HG03575 (cell line): ENCODE data around the gene ZNF37A.
A peak's percentile ranks its signal among the peaks of the same experiment; 100 is the strongest.
"Not testable (repeated sequence)": the region's sequence is repeated elsewhere in the genome, so short reads cannot be mapped to it uniquely, and the experiment has no call there.

Experiments
- ATAC-seq: cut with Tn5 transposase; IDR thresholded peaks from one replicate; pipeline ENCODE4 v1.9.1; 2021; ENCODE audit not compliant: unreplicated experiment, insufficient number of reproducible peaks, low FRiP score; ENCODE audit errors: extremely low read depth

ZNF37A gene

GRCh38 chr10:38094158-38094926 is at the start of gene ZNF37A:
Gene ZNF37A (plus strand): TSS chr10:38094337. CDS start chr10:38096618, 2,281 bp downstream.
- peak; percentile 99 for ATAC-seq

DNA sequence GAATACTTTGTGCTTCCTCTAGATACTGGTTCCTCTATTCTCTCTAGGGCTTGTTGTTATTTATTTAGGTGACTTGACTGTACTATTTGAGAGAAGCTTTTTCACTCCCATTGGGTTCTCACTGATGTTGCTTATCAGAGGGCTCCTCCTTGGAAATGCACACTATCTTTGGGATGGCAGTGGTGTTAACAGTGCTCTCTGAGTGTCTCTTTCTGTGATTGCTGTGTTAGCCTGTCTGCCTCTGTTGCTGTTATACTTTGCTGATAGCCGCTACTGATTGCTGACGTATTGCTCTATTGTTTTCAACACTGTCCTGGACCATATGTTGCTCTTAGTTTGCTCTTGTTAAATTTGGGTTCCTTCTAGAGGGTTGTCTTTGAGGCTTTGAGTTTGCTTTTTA is 49.0 kb upstream of the ZNF37A start:
- no peak for ATAC-seq

DNA sequence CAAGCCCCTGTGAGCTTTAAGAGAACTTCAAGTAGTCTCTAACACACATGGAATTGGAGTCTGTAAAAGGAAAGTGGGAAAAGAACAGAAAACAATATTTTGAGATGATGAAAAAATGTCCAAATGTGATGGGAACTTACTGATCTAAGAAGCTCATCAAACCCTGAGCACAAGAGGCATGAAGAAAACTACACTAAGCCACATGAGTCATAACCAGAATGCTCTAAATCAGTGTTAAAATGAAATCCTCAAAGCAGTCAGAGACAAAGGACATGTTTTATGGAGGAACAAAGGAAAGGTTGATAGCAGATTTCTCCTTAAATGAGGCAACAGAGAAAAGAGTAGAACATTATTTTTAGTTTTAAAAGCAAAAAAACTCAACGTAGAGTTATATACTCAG is 46.5 kb upstream of the ZNF37A start:
- no peak for ATAC-seq

GRCh38 chr10:38050212-38050611 is 43.9 kb upstream of the ZNF37A start:
- no peak for ATAC-seq

DNA sequence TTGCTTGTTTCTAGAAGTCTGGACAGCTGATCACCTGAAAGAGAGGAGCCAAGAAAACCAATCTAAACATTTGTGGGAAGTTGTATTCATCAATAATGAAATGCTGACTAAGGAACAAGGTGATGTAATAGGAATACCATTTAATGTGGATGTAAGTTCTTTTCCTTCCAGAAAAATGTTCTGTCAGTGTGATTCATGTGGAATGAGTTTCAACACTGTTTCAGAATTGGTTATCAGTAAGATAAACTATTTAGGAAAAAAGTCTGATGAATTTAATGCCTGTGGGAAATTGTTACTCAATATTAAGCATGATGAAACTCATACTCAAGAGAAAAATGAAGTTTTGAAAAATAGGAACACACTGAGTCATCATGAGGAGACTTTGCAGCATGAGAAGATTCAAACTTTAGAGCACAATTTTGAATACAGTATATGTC is 39.8 kb upstream of the ZNF37A start:
- no peak for ATAC-seq

DNA sequence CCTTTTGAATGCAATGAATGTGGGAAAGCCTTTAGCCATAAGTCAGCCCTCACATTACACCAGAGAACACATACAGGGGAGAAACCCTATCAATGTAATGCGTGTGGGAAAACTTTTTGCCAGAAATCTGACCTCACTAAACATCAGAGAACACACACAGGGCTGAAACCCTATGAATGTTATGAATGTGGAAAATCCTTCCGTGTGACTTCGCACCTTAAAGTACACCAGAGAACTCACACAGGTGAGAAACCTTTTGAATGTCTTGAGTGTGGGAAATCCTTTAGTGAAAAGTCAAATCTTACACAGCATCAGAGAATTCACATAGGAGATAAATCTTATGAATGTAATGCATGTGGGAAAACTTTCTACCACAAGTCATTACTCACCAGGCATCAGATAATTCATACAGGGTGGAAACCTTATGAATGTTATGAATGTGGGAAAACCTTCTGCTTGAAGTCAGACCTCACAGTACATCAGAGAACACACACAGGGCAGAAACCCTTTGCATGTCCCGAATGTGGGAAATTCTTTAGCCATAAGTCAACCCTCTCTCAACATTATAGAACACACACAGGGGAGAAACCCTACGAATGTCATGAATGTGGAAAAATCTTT is 38.8 kb upstream of the ZNF37A start:
- ATAC-seq = not testable (repeated sequence)

- not testable (repeated sequence) for ATAC-seq
These were observed 24.5 kb upstream of the ZNF37A start for GRCh38 chr10:38069663-38070062.

DNA sequence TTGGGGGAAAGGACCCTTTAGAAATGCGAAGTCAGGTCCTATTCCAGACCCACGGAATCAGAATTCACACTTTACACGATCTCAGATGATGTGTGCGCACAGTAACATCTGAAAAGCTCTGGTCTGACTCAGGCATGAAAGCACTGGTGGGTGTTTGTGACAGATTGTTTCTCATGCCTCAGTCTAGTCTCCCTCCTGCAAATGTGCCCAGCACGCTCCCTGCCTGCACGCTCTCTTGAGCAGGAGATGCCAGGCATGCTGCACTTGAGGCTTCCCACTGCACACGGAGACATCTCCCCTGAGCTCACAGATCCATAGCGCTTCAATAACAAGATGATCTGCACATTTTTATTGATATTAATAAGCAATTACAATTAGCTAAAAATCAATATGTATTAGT is 23.6 kb upstream of the ZNF37A start:
- ATAC-seq = no peak

GRCh38 chr10:38072552-38072951 is 21.6 kb upstream of the ZNF37A start:
- ATAC-seq = no peak

DNA sequence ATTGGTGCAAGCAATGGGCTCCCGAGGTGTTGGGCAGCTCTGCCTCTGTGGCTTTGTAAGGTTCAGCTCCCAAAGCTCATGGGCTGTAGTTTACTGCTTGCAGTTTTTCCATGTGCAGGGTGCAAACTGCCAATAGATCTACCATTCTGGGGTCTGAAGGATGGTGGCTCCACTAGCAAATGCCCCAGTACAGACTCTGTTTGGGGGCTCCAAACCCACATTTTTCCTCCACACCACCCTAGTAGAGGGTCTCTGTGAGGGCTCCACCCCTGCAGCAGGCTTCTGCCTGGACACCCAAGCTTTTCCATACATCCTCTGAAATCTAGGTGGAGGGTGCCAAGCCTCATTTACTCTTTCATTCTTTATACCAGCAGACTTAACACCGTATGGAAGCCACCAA is 17.4 kb upstream of the ZNF37A start:
- ATAC-seq = no peak

DNA sequence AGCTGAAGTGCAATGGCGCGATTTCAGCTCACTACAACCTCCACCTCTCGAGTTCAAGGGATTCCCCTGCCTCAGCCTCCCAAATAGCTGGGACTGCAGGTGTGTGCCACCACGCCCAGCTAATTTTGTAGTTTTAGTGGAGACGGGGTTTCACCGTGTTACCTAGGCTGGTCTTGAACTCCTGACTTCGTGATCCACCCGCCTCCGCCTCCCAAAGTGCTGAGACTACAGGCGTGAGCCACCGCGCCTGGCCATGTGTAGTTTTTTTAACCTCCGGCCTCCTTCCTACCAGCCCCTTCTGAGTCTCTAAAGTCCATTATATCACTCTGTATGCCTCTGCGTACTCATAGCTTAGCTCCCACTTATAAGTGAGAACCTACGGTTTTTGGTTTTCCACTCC is 819 bp upstream of the ZNF37A start:
- ATAC-seq = not testable (repeated sequence)

- ATAC-seq = peak; percentile 3
These were observed 350 bp upstream of the ZNF37A start for GRCh38 chr10:38093816-38094157.

DNA sequence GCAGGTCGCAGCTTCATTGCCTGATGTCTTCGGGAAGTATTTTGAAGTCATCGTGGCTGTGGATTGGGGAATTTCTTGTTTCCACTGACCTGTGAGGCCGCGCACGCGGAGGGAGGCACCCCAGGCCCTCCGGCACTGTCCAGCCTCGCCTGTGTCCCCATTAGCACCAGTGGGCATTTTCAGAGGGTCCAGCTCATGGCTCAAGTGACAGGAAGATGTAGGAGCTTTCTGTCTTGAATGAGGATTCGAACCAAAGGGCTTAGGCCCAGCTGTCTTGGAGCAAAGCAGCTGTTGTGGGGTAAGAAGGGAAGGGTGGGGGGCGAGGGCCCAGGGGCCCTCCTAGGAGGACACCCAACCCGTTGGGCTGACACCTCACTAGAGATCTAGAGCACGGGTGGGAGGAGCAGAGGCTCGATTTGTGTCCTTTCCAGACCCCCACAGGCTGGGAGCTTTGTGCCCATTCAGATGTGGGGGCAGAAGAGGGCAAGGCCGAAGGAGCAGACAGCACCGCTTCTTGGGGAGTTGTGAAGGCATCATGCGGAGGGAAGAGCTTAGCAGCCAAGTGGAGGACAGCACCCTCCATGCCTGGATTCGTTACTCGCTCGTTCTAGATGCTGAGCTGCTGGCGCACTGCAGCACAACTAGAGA is 914 bp downstream of the ZNF37A start:
- no peak for ATAC-seq

- no peak for ATAC-seq
These were observed 8.7 kb downstream of the ZNF37A start for GRCh38 chr10:38102880-38103279.

GRCh38 chr10:38103756-38104155 is 9.6 kb downstream of the ZNF37A start:
- no peak for ATAC-seq

- ATAC-seq = no peak
These were observed 18.0 kb downstream of the ZNF37A start for GRCh38 chr10:38112159-38112558.

DNA sequence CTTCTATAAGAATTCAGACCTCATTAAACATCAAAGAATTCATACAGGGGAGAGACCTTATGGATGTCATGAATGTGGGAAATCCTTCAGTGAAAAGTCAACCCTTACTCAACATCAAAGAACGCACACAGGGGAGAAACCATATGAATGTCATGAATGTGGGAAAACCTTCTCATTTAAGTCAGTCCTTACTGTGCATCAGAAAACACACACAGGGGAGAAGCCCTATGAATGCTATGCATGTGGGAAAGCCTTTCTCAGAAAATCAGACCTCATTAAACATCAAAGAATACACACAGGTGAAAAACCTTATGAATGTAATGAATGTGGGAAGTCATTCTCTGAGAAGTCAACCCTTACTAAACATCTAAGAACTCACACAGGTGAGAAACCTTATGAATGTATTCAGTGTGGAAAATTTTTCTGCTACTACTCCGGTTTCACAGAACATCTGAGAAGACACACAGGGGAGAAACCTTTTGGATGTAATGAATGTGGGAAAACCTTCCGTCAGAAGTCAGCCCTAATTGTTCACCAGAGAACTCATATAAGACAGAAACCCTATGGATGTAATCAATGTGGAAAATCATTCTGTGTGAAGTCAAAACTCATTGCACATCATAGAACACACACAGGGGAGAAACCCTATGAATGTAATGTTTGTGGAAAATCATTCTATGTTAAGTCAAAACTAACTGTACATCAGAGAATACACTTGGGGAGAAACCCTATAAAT is 24.1 kb downstream of the ZNF37A start:
- no peak for ATAC-seq

- ATAC-seq = no peak
These were observed 24.9 kb downstream of the ZNF37A start for GRCh38 chr10:38119038-38119437.

GRCh38 chr10:38127812-38128211 is 33.7 kb downstream of the ZNF37A start:
- ATAC-seq = no peak

DNA sequence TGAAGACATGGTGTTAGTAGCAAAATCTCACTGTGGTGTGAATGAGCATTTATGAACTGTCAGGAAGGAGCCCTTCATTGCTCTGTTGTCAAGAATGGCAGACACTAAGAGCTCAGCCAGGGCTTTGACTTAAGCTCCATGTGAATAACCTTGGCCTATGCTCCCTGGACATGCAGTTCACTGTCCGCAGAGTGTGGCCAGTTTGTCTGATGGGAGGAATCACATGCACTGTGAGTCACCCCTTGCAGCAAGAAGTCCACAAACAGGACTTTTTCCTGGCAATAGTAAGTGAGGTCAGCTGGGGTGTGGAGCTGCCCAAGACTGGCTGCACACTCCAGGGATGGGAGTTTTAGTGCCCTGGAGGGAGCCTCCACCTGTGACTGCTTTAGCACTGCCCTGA is 49.5 kb downstream of the ZNF37A start:
- no peak for ATAC-seq
